HG03066 (cell line): ENCODE results near the gene MRAP.

Experiments used
- ATAC-seq: cut with Tn5 transposase; IDR thresholded peaks from one replicate; pipeline ENCODE4 v1.9.1; 2021; ENCODE audit warnings: low read depth; ENCODE audit not compliant: unreplicated experiment

The MRAP gene

DNA sequence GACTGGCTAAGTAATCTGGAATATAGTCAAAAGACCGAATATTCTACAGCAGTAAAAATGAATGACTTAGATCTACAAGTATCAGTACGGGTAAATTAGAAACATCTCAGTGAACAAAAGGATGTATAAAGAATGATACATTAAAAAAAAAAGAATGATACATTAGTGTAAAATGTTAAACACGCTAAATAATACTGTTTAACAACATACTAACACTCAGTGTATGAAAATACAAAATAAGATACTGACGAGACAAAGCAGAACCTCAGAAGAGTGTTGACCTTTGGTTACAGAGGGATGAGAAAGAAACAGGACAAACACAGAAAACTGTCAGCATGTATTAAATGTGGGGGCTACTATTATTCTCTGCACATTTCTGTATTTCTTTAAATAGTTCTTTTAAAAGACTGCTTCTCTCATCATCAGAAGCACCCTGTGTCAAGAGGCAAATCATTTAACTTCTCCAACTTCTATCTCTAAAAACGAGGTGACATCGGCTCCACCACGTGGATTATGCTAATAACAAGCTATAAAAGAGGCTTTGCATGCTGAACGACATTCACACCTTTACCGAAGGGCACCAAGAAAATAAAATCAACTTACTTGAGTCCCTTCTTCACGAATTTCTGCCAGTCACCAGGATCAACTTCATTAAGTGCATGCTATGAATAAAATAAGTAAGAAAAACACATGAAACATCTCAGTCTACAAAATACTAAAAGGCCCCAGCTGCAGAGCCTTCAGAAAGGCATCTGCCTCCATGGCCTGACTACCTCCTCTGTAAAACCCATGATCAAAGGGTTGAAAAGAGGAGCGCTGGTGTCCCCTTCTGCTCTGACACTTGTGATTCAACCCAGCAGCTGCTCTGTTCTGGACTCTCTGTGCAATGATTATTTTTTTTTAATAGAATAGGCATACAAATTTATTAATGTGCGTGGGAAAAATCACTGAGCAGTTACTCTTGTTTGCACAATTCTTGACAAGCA, 42.5 kb downstream of the MRAP start:
- ATAC-seq: no peak

DNA sequence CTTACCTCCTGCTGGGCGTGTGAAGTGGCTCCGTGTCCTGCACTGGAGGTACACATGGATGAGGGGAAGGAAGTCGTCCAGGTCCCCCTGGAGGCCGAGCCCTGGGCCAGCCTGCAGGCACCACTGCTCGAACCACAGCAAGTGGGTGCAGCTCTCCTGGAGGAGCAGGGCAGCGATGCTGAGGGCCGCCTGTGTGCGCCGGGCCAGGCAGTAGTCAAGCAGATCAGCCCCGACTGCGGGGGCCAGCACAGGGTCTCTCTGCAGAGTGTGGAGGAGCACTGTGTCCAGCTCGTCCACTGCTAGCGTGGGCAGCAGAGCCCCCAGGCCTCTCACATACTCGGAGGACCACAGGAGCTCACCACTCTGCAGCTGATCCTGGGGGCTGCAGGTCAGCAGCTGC, 48.3 kb downstream of the MRAP start:
- no peak for ATAC-seq

DNA sequence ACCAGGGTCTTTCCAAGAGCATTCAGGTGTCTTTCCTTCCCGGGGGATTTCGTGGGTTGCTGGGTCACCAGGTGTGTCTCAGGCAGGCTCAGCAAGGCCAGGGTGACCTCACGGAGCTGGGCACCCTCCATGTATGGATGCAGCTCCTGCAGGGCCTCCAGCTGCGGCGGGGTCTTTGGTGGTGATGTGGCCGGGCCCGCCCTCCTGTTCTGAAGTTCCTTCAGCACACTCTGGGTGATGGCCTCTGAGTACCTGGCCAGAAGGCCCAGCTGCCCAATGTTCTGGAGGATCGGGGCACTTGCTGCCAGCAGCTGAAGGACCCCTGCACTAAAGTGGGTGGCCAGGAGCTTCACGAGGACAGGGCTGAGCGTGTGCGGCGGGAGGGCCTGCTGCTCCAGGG, 48.7 kb downstream of the MRAP start:
- no peak for ATAC-seq

DNA sequence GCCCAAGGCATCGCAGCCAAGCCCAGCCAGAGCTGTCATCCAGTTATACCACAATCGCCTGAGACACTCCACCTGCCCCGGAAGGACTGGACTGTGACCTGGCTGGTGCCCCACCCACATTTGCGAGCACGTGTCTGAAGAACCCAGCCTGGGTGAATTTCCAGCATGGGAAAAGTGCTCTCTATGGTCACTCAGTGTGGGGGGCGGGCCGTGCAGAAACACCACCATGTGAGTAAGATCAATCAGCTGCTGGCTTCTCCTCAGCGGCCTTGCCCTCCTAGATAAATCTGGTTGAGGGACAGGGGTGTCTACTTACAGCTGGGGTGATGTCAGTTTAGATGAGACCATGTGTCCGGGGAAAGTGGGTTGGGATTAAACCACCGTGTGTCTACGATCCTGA, 49.3 kb downstream of the MRAP start:
- ATAC-seq: no peak

DNA sequence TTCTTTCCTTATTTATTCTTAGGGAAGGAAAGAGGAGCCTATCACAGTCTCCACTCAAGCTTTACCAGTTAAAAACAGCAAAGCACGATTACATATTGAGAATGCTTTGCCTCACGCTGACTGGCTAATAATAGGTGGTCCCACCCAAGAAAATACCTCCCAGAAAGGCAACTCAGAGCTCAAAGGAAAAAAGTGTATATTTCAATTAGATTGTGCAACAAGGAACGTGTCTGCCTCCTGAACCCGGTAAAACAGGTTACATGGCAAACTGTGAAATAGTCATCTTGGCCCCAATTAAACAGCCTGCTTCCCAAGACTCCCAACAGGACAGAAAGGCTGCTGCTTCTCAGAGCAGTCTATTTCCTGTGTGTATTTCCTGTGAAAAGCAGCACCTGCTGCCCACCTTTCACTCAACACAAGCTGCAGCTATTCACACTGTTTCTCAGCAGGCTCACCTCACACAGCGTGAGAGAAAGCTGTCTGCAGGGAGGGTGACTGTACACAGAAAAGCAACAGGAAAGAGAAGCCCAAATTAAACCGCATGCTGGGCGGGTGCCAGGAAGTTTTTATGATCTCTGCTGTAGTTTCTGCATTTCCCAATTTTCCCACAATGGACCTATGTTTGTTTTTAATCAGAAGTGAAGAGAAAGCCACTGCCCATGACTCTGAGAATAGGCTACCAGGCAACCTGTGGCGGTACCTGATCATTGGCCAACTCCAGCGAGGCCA, 50.1 kb downstream of the MRAP start:
- no peak for ATAC-seq

DNA sequence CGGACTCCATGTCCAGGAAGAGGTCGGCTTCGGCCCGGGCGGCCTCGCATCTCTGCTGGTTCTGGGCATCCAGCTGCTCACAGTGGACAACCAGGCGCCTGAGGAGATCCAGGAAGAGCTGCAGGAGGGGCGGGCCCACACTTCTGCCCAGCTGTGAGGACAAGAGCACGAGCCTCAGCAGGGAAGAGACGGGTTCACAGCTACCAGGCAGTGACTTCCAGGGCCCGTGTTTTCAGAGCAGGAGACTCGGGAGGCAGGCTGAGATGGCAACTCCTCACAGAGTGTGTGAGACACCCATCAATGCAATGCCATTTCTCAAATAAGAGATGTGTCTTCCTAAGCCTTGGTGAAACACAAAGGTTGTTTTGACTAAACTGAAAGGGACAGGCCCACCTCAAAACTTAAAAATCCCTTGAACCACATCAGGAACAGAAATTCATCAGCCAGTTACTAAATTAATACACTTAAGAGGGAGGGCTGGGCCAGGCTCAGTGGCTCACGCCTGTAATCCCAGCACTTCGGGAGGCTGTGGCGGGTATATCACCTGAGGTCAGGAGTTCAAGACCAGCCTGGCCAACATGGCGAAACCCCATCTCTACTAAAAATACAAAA, 50.8 kb downstream of the MRAP start:
- no peak for ATAC-seq

DNA sequence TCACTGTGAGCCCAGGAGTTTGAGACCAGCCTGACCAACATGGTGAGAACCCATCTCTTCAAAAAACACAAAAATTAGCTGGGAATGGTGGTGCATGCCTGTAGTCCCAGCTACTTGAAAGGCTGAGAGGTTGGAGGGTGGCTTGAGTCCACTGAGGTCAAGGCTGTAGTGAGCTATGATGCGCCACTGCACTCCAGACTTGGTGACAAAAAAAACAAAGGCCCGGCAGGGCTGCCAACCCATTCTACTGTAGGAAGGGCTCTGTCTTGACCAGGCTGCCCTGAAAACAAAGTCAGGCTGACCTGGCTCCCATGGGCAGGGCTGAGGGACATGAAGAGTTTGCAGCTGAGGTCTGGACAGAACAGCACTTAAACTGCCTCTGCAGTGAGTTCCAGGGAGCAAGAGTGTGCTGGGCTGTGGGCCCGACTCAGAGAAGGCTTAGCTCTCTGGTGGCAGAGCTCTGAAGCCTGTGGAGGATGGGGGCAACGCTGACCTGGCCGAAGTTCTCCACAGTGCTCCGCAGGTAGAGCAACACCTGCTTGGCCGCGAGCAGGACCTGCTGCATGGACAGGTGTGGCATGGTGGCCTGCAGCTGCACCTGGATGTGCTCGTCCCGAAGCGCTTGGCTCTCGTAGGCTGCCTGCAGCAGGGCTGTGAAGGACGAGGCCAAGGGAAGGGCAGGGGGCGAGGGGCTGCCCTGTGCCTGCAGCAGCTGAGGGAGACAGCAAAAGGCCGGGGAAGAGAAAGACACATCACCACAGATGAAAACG, 51.7 kb downstream of the MRAP start:
- no peak for ATAC-seq

DNA sequence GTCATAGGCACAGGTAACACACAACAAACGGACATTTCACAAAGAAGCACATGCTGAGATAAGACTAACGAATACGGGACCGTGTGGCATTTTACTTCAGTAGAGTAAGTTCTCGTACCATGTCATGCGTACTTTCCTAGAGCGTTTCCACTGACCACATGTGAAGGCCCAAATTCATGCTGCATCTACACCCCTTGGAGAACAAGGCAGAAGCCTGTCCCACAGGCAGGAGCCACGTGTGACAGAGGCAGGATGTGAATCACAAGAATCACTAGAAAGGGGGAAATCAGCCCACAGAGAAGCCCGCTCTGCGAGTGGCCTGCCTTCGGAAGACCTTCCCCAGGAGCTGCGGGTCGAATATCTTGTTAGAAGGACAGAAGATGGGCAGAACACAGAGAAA, 52.3 kb downstream of the MRAP start:
- ATAC-seq: no peak

DNA sequence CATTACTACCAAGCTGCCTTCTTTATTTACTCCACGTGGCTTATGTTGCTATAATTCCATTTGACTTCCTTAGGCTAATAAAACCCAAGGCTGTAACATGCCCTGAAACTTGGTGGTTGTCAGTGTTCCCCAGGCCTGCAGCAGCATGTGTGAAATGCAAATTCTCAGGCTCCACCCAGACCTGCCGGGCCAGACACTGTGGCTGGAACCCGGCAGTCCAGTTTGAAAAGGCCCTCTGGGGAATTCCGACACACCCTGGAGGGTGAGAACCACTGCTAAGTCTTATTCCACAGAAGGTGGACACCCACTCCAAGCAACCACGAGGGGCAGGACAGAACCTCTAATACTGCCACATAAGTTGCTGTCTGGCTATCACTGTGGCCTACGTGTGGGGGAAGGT, 52.8 kb downstream of the MRAP start:
- no peak for ATAC-seq

DNA sequence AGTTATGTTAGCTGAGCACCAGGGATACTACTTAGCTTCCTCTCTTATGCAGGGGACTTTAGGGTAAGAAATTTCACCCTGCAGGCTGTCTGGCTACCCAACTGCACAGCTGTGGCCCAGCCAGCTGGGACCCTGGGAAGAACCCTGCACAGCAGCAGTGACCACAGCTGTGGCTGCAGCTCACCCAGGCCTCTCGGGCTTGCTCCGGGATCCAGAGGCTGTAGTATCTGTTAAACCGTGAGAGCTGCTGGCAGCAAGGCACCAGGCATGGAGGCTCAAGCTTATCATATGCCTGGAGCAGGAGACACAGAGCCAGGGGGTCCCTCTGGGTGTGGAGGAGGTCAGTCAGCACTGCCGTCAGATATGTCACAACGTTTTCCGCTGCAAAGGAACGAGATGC, 53.9 kb downstream of the MRAP start:
- no peak for ATAC-seq

DNA sequence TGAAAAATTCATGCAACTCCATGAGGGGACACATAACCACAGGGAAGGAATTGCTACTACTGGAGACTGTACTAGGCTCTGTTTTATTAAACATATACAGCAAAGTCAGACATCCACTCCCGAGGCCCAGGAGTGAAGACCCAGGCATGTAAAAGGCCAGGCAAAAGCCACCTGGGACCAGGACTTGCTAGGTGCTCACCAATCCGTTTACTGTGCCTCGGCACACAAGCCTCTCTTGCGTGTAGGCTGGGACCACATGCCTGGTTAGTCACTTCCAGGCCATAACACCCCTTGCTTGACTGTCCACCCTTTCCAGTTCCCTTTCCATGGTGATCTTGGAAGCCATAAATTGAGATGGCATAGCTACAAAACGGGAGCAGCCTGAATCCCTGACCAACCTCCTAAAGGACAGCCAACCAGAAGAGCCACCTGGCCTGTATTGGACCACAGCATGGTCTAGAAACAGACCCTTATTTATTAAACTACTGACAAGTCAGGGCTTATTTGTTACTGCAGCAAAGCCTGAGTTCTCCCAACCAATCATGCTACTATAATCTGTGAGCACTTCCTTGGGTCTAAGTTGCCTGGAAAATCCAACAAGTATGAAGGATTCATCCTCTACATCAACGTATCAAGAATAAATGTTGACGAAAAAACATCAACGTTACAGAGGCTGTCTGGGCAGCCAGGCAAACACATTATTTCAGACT, 54.5 kb downstream of the MRAP start:
- ATAC-seq: no peak

DNA sequence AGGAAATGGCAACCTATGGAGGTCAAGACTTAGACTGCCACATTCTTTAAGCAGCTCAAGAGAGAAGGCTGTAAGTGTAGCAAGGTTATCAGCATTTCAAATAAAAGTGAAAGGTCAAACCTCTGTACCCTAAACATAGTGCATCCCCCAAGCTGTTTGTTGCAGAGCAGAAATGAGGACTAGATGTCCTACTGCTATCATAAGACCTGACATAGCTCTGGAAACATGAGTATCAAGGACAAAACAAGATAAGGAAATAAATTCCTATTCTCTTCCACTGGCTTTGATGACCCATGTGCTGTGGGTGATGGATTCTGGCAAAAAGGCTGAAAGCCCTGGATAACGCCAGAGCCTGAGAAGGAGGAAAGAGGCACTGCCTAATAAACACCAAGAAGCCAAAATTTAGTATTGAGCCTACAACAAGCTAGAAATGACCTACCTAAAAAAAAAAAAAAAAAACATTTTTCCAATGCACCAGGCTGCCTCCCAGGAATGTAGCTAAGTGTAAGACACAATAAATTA, 58.3 kb downstream of the MRAP start:
- no peak for ATAC-seq

DNA sequence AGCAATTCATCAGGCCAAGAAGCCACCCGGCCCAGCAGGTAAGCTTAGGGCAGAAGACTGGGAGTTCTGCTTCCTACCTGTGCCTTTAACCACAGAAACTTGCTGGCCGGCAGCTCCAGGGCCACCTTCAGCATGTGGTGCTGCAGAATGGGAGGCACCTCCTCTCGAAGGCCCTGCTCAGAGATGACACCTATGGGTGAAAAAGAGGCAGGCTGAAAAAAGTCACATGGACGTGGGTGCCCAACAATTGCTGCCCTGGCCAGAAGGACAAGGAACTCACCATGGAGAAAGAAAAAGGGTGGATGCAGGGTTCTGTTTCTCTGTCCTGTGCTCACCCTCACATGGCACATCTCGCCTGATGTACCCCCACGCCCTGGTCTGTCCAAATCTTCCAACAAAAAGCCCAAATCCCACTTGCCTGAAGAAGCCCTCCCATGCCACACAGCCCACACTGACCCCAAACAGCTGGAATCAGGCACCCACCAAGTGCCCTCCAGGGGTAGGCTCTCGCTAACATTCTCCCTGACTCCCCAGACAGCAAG, 61.1 kb downstream of the MRAP start:
- ATAC-seq: no peak

DNA sequence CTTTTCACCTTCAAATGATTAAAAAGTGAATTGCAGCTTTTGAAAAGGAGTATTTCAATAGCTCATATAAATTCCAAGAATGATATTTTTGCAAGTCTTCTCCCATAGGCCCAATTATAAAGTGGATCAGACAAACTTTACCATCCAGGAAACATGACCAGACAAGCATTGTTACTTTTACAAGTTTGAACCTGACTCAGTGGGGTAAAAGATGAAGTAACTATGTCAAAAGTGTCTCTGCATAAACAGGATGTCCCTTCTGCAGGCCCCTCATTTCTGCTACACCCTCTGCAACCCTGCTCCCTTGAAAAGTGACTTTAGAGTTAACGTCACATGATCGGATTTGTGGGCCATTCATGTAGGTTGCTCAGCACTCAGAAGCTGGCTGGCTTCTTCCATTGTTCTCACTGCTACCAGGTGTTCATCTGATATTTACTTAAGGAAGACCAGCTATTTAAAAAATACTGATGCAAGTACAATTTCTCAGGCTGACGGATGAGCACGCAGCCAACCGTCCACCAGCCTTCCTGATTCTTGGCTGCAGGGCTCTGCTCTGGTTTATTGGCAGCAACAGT, 61.8 kb downstream of the MRAP start:
- ATAC-seq: no peak
